HCEC 1CT (cell line): ENCODE measurements around the gene NEIL1.

Source experiments
- DNase-seq: peaks from one replicate; pipeline ENCODE4 v3.0.0-alpha.2; 2017

The NEIL1 gene

GRCh38 chr15:75357976-75358673, 11.3 kb downstream of the NEIL1 start:
- no peak for DNase-seq

- DNase-seq: no peak
Measured at GRCh38 chr15:75358771-75359536, 12.1 kb downstream of the NEIL1 start.

GRCh38 chr15:75359537-75360250, 12.9 kb downstream of the NEIL1 start:
- no peak for DNase-seq

- no peak for DNase-seq
Measured at GRCh38 chr15:75360391-75360790, 13.6 kb downstream of the NEIL1 start.

- no peak for DNase-seq
Measured at GRCh38 chr15:75360856-75361255, 14.0 kb downstream of the NEIL1 start.

- DNase-seq: no peak
Measured at GRCh38 chr15:75361361-75361988, 14.6 kb downstream of the NEIL1 start.

- no peak for DNase-seq
Measured at GRCh38 chr15:75361989-75362641, 15.3 kb downstream of the NEIL1 start.

- DNase-seq: no peak
Measured at GRCh38 chr15:75362642-75363249, 15.9 kb downstream of the NEIL1 start.

GRCh38 chr15:75363786-75364185, 16.9 kb downstream of the NEIL1 start:
- DNase-seq: no peak

GRCh38 chr15:75364881-75365280, 18.0 kb downstream of the NEIL1 start:
- no peak for DNase-seq

- no peak for DNase-seq
Measured at GRCh38 chr15:75366163-75366562, 19.3 kb downstream of the NEIL1 start.

GRCh38 chr15:75367006-75367405, 20.2 kb downstream of the NEIL1 start:
- DNase-seq: no peak

GRCh38 chr15:75367406-75367912, 20.6 kb downstream of the NEIL1 start:
- no peak for DNase-seq

GRCh38 chr15:75367913-75368688, 21.3 kb downstream of the NEIL1 start, which contains the start of gene MAN2C1:
Gene MAN2C1, minus strand, starts transcription at chr15:75368607. Its CDS starts 24 bp downstream, at chr15:75368583.
- peak; percentile 94 for DNase-seq

GRCh38 chr15:75368689-75369239, 21.9 kb downstream of the NEIL1 start:
- no peak for DNase-seq

GRCh38 chr15:75369897-75370581, 23.2 kb downstream of the NEIL1 start:
- no peak for DNase-seq

- no peak for DNase-seq
Measured at GRCh38 chr15:75371486-75371885, 24.6 kb downstream of the NEIL1 start.

GRCh38 chr15:75371901-75372688, 25.3 kb downstream of the NEIL1 start:
- no peak for DNase-seq

GRCh38 chr15:75380773-75381172, 33.9 kb downstream of the NEIL1 start:
- no peak for DNase-seq
